Activated CD4-positive, alpha-beta T cell treated with anti-CD3 and anti-CD28 coated beads, Interleukin-2, amount 10 ng/mL, durations not matched to agents 7 days and 5 days (primary cell): ENCODE results near the gene SPRED1. TPM values are rescaled to one million over a fixed set of nuclear protein-coding genes. Genes with fewer than 3 reads are reported as not detected.

Source experiments
- CTCF ChIA-PET: fragments of 350-600 bp; sonication (Branson Sonifier 250); formaldehyde crosslinking; loops from one replicate; lab custom pipeline; 2021; ENCODE audit warnings: antibody characterized with exemption; lab: Charles Lee
- POLR2A ChIA-PET: fragments of 350-600 bp; sonication (Branson Sonifier 250); formaldehyde crosslinking; loops from one replicate; lab custom pipeline; 2021; ENCODE audit warnings: antibody characterized with exemption; lab: Charles Lee
- DNase-seq: peaks from one replicate; pipeline ENCODE4 v3.0.0-alpha.2; 2020
- H3K27ac Mint-ChIP-seq: one replicate; pipeline ENCODE4 v1.8.0; 2021; ENCODE audit warnings: mild to moderate bottlenecking, moderate library complexity, mixed read lengths
- H3K27me3 Mint-ChIP-seq: one replicate; pipeline ENCODE4 v1.8.0; 2021; ENCODE audit warnings: mixed read lengths
- H3K36me3 Mint-ChIP-seq: one replicate; pipeline ENCODE4 v1.8.0; 2021; ENCODE audit warnings: low read depth, mixed read lengths
- H3K4me1 Mint-ChIP-seq: one replicate; pipeline ENCODE4 v1.8.0; 2021; ENCODE audit warnings: mixed read lengths
- H3K4me3 Mint-ChIP-seq: one replicate; pipeline ENCODE4 v1.8.0; 2021; ENCODE audit warnings: mild to moderate bottlenecking, moderate library complexity, mixed read lengths
- H3K9me3 Mint-ChIP-seq: one replicate; pipeline ENCODE4 v1.8.0; 2021; ENCODE audit warnings: mixed read lengths
- total RNA-seq, 2 experiments: library from RNA; stranded (reverse); gene quantifications; one replicate each; pipeline ENCODE4 v1.2.3, GENCODE V29; 2021

Gene SPRED1
- total RNA-seq = under 1 TPM; 0.15 to 0.29 TPM

DNA sequence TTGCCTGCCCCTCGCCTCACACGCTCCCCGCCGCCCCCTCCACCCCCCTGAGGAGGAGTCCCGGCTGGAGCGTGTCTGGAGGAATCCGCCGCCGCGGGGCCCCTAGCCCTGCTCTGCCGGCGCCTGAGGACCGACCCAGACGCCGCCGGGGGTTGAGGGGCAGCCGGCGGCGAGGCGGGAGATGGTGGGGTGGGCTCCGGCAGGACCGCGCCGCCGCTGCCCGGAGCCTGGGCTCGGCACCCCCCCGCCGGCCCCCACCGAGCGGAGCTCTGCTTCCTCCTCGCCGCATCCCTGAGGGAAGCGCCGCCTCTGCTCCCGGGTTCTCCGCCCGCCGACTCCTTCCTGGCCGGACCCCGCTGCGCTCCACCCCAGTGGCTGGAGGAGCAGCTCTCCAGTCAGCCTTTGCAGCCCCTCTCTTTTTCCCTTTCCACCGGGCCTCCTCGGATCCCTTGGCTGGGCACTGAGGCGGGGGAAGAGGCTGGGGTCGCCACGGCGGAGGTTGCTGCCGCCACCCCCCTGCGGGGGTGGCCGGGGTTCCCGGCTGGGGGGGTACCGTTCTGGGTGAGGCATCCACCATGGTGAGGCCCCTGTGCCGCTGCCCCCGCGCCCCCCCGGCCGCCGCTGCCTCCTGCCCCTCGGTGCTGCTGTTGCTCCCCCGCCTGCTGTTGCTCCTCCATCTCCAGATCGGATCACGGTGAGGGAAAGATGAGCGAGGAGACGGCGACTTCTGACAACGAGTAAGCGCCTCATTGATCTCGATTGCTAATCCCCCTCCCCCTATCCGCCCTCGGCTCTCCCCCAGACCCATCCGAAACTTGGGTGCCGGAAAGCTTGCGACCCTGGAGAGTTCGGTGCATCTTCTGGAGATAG is at the start of gene SPRED1:
Gene SPRED1 (plus strand): TSS at position 356 of the 870 bp plus-strand sequence. CDS start 350 bp downstream, at position 706.
- H3K36me3 Mint-ChIP-seq = no peaks in the 10 kb centered on the region
- ChIA-PET CTCF (no interaction called here), POLR2A (interaction anchor here (0.6 kb wide), 1 partner anchor 208 kb away, joined by 3 read pairs; no protein-coding TSS in a partner anchor)
- peaks cover 71% of the 10 kb centered on the region for H3K27me3 Mint-ChIP-seq
- H3K4me1 Mint-ChIP-seq = peaks cover 32% of the 10 kb centered on the region
- H3K27ac Mint-ChIP-seq = peak within 1 kb of the TSS; percentile 55
- DNase-seq = no peak
- no peaks in the 10 kb centered on the region for H3K9me3 Mint-ChIP-seq
- peak within 1 kb of the TSS; percentile 77 for H3K4me3 Mint-ChIP-seq

GRCh38 chr15:38205526-38206272 is 46.9 kb upstream of the SPRED1 start:
- ChIA-PET CTCF (no interaction called here), POLR2A (no interaction called here)
- Mint-ChIP-seq H3K36me3 (no peaks in the 10 kb centered on the region), H3K27me3 (peaks cover 14% of the 10 kb centered on the region), H3K27ac (no peak overlapping the region), H3K9me3 (no peaks in the 10 kb centered on the region), H3K4me3 (no peak overlapping the region), H3K4me1 (no peaks in the 10 kb centered on the region)
- no peak for DNase-seq

GRCh38 chr15:38207621-38208020 is 45.0 kb upstream of the SPRED1 start:
- Mint-ChIP-seq H3K4me3 (no peak overlapping the region), H3K27me3 (peaks cover 14% of the 10 kb centered on the region), H3K36me3 (no peaks in the 10 kb centered on the region), H3K9me3 (no peaks in the 10 kb centered on the region), H3K4me1 (no peaks in the 10 kb centered on the region), H3K27ac (no peak overlapping the region)
- POLR2A ChIA-PET = no interaction called here
- CTCF ChIA-PET = no interaction called here
- no peak for DNase-seq

DNA sequence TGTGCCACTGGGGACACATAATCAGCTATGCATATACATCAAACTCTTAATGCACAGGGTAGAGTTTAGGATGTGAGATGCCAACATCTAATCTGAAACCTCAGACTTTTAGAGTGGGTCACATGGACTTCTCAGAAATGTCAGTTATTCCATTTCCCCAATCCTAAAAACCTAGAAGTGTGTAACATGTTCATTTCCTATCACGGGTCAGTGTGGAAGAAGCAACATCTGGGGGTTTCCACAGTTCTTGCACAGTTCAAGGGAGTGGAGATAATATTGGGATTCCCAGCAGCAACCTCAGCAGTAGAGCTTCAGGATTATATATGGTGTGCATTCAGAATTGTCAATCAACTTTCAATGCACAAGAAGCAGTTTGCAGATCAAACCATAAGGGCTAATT is 44.4 kb upstream of the SPRED1 start:
- DNase-seq = no peak
- Mint-ChIP-seq H3K4me3 (no peak overlapping the region), H3K27ac (no peak overlapping the region), H3K36me3 (no peaks in the 10 kb centered on the region), H3K9me3 (no peaks in the 10 kb centered on the region), H3K4me1 (no peaks in the 10 kb centered on the region), H3K27me3 (peaks cover 16% of the 10 kb centered on the region)
- CTCF ChIA-PET = no interaction called here
- POLR2A ChIA-PET = no interaction called here

- no peaks in the 10 kb centered on the region for H3K4me1 Mint-ChIP-seq
- no peak overlapping the region for H3K4me3 Mint-ChIP-seq
- H3K36me3 Mint-ChIP-seq = no peaks in the 10 kb centered on the region
- ChIA-PET POLR2A (no interaction called here), CTCF (no interaction called here)
- peaks cover 17% of the 10 kb centered on the region for H3K27me3 Mint-ChIP-seq
- DNase-seq = no peak
- H3K27ac Mint-ChIP-seq = no peak overlapping the region
- no peaks in the 10 kb centered on the region for H3K9me3 Mint-ChIP-seq
Measured at GRCh38 chr15:38208779-38209178, 43.9 kb upstream of the SPRED1 start.

GRCh38 chr15:38211249-38211648 is 41.4 kb upstream of the SPRED1 start:
- CTCF ChIA-PET = no interaction called here
- no peak for DNase-seq
- peaks cover 17% of the 10 kb centered on the region for H3K27me3 Mint-ChIP-seq
- H3K4me3 Mint-ChIP-seq = no peak overlapping the region
- no peak overlapping the region for H3K27ac Mint-ChIP-seq
- no peaks in the 10 kb centered on the region for H3K4me1 Mint-ChIP-seq
- POLR2A ChIA-PET = no interaction called here
- no peaks in the 10 kb centered on the region for H3K36me3 Mint-ChIP-seq
- no peaks in the 10 kb centered on the region for H3K9me3 Mint-ChIP-seq

DNA sequence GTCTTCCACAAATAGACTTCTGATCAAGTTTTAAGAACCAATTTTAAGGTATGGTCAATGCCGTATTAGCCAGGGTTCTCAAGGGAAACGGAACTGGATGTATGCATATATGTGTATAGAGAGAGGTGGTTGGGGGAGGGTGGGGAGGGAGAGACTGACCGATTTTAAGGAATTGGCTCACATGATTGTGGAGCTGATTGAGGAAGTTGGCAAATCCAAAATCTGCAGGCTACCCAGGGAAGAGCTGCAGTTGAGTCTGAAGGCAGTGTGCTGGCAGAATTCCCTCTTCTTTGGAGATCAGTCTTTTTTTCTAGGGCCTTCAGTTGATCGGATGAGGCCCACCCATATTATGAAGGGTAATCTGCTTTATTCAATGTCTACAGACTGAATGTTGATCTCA is 40.8 kb upstream of the SPRED1 start:
- ChIA-PET CTCF (no interaction called here), POLR2A (no interaction called here)
- H3K27me3 Mint-ChIP-seq = peaks cover 16% of the 10 kb centered on the region
- H3K4me1 Mint-ChIP-seq = no peaks in the 10 kb centered on the region
- no peak for DNase-seq
- H3K4me3 Mint-ChIP-seq = no peak overlapping the region
- H3K9me3 Mint-ChIP-seq = no peaks in the 10 kb centered on the region
- no peaks in the 10 kb centered on the region for H3K36me3 Mint-ChIP-seq
- no peak overlapping the region for H3K27ac Mint-ChIP-seq

GRCh38 chr15:38212729-38213351 is 39.8 kb upstream of the SPRED1 start:
- Mint-ChIP-seq H3K27ac (no peak overlapping the region), H3K4me1 (peaks cover 2% of the 10 kb centered on the region)
- DNase-seq = no peak

DNA sequence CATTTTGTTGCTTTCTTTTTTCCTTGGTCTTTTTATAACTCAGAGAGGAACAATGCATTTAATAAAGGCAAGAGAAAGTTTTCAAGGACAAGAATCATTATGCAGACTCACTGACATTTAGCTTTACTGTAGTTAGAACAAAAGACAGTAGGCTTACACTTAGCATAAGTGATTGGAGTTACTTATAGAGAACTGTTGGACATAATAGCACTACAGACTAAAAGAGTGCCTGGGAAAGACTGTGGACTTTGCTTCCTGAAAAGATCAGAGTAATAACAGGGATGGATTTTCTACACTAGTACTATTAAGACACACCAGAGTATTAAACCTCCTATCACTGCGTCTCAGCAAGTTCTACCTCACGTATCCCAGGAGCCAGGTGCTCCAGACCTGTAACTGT is 39.3 kb upstream of the SPRED1 start:
- Mint-ChIP-seq H3K4me3 (no peak overlapping the region), H3K27me3 (peaks cover 17% of the 10 kb centered on the region), H3K4me1 (peaks cover 2% of the 10 kb centered on the region), H3K27ac (no peak overlapping the region), H3K9me3 (no peaks in the 10 kb centered on the region), H3K36me3 (no peaks in the 10 kb centered on the region)
- ChIA-PET CTCF (no interaction called here), POLR2A (no interaction called here)
- no peak for DNase-seq

More at GRCh38 chr15:38212729-38213351, 39.8 kb upstream of the SPRED1 start:
- H3K36me3 Mint-ChIP-seq = no peaks in the 10 kb centered on the region
- peaks cover 15% of the 10 kb centered on the region for H3K27me3 Mint-ChIP-seq
- H3K4me3 Mint-ChIP-seq = no peak overlapping the region
- POLR2A ChIA-PET = no interaction called here
- CTCF ChIA-PET = no interaction called here
- no peaks in the 10 kb centered on the region for H3K9me3 Mint-ChIP-seq

- H3K4me3 Mint-ChIP-seq = no peak overlapping the region
- H3K27me3 Mint-ChIP-seq = peaks cover 20% of the 10 kb centered on the region
- POLR2A ChIA-PET = interaction anchor here (0.6 kb wide), 1 partner anchor 178 kb away, joined by 3 read pairs; no protein-coding TSS in a partner anchor
- no peak for DNase-seq
- no peak overlapping the region for H3K27ac Mint-ChIP-seq
- H3K9me3 Mint-ChIP-seq = no peaks in the 10 kb centered on the region
- peaks cover 2% of the 10 kb centered on the region for H3K4me1 Mint-ChIP-seq
- no peaks in the 10 kb centered on the region for H3K36me3 Mint-ChIP-seq
- CTCF ChIA-PET = no interaction called here
Measured at GRCh38 chr15:38215707-38216106, 36.9 kb upstream of the SPRED1 start.

DNA sequence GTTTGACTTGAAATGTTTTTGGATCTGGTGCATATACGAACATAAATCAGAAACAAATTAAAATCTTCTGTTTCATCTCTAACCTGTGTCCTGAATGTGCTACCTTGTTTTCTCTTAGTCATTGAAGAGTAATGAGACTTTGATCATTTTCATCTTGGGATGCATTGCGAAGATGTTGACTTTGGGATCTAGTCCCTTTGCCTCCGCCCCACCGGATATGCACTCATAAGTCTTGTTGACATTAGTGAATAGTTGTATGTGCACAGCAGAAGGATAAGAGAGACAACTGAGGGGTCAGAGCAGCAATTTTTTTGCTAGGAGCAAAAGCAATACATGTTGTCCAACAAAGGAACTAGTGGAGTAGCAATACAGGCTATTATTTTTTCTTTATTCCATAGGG is 35.9 kb upstream of the SPRED1 start:
- Mint-ChIP-seq H3K4me1 (peaks cover 2% of the 10 kb centered on the region), H3K9me3 (no peaks in the 10 kb centered on the region), H3K36me3 (no peaks in the 10 kb centered on the region), H3K27ac (no peak overlapping the region), H3K4me3 (no peak overlapping the region), H3K27me3 (peaks cover 20% of the 10 kb centered on the region)
- ChIA-PET CTCF (no interaction called here), POLR2A (no interaction called here)
- DNase-seq = no peak

DNA sequence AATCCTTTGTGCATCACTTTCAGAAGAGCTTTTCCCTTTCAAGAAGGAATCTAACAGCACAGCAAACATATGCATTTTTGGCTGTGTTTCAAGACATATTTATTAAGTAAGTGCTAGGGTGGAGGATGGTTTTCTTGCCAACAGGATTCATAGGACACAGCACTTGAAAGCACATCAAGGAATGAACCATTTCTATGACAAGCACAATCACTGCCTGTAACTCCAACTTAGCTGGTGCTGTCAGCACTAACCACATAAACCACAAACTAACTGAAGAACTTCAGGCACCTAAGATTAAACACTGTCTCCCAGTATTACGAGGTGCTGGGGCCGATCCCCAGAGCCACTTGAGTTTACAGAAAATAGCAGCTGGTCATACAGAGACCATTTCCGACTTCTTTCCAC is 35.4 kb upstream of the SPRED1 start:
- Mint-ChIP-seq H3K27ac (no peak overlapping the region), H3K4me1 (peaks cover 2% of the 10 kb centered on the region), H3K4me3 (no peak overlapping the region), H3K9me3 (no peaks in the 10 kb centered on the region), H3K27me3 (peaks cover 20% of the 10 kb centered on the region), H3K36me3 (no peaks in the 10 kb centered on the region)
- ChIA-PET POLR2A (no interaction called here), CTCF (no interaction called here)
- no peak for DNase-seq
